GM12873 (cell line): ENCODE results near the gene WRNIP1.

Experiments
- TF ChIP-seq, protein P1 (sequence below): IDR thresholded peaks from 2 replicates; pipeline ENCODE4 v1.5.1; 2012; ENCODE audit warnings: low read depth, mild to moderate bottlenecking, moderate library complexity, low read length, control low read depth; ENCODE audit not compliant: insufficient read depth; ENCODE audit errors: missing control alignments

Gene WRNIP1

GRCh38 chr6:2806644-2807043, 41.5 kb downstream of the WRNIP1 start:
- TF ChIP-seq, protein P1, sequence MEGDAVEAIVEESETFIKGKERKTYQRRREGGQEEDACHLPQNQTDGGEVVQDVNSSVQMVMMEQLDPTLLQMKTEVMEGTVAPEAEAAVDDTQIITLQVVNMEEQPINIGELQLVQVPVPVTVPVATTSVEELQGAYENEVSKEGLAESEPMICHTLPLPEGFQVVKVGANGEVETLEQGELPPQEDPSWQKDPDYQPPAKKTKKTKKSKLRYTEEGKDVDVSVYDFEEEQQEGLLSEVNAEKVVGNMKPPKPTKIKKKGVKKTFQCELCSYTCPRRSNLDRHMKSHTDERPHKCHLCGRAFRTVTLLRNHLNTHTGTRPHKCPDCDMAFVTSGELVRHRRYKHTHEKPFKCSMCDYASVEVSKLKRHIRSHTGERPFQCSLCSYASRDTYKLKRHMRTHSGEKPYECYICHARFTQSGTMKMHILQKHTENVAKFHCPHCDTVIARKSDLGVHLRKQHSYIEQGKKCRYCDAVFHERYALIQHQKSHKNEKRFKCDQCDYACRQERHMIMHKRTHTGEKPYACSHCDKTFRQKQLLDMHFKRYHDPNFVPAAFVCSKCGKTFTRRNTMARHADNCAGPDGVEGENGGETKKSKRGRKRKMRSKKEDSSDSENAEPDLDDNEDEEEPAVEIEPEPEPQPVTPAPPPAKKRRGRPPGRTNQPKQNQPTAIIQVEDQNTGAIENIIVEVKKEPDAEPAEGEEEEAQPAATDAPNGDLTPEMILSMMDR = no peak

DNA sequence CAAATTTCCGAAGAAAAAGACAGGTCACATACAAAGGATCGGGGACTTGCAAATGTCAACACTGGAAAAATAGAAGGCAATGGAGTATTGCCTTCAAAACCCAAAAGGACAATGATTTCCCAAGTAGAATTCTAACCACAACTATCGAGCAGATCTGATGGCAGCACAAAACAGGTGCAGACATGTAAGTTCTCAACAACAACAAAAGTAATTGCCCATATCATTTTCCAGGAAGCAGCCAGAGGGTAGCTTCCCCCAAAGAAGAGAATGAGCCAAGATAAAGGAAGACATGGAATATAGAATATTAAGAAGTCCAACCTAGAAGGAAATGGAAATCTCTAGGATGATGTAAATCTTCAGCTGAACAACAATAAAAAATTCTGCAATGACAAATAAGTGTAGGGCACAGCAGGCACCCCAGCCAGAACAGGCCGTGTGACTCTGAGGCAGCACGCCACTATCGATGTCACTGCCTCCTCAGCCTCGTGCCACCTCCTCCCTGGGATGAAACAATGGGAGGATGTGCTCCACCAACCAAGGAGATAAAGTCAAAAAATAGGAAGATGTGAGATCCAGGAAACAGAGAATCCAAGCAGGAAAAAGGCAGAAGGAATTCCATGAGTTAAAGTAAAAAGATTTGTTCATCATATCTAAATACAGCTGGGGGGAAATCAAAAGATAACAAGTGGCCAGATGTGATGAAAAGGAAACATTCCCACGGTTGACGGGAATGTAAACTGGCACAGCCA, 42.3 kb downstream of the WRNIP1 start:
- TF ChIP-seq, protein P1 = no peak

DNA sequence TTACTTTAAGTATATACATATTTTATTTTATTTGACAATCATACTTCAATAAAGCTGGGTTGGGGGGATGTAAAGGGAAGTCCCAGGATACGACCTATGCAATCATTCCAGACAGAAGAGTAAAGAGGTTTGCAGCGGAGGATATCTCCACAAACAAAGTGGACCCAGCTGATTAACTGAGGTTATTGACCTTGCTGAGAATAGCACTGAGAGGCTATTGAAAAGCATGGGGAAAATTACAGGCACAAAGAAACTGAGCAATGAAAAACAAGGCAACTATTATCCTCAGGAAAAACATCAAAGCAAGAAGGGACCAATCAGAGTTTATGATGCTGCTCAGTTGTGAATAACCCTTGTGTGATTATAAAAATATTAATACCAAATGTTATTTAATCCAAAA, 43.8 kb downstream of the WRNIP1 start:
- TF ChIP-seq, protein P1 = no peak

DNA sequence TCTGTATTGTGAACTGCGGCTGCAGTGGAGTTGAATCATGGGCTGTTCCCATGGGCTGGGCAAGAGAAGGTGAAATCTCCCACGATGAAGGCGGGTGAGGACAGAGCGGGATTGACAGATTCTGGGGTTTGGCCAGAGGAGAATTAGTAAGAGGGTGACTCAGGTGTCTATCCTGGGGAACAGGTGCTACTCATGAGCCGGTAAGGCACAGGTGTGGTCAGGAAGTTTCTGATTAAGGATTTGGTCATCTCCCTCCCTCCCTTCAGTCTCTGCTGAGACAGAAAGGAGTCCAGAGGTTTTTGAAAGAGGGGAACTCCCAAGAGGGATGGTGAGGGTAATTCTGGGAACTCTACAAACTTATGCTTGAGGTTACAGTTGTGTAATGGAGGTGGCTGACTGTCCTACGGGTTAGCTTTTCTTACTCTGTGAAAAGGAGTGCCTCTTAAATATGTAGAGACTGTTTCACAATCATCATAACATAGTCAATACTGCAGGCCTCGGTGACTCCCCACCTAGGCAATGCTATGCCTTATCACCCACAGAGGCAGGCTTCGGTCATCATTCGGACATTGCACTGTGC, 45.0 kb downstream of the WRNIP1 start:
- TF ChIP-seq, protein P1 = no peak

- TF ChIP-seq, protein P1 = no peak
Measured at GRCh38 chr6:2812695-2813094, 47.5 kb downstream of the WRNIP1 start.

- TF ChIP-seq, protein P1 = no peak
Measured at GRCh38 chr6:2816158-2816557, 51.0 kb downstream of the WRNIP1 start.

GRCh38 chr6:2817903-2818443, 52.8 kb downstream of the WRNIP1 start:
- TF ChIP-seq, protein P1 = no peak
